ENCODE results near the gene ACAT2.

ACAT2 gene

DNA sequence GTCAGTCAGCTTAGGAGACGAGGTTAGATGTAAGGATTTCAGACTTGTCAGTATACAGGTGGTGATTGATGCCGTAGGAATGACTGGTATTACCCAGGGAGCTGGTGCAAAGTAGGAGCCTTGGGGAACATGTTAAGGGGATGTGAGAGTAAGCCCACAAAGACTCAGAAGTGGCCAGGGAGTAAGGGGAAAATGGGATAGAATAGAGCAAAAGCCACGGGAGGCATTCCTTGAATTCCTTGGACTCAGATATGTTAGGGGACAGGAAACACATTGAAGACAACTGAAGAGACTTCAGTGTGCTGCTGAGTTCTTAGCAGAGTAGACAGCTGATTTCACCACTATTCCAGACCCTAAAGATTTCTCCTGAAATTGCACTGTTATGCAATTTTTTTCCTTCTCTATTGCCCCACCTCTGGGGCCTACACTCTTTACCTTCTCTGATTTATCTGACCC lies 1.2 kb upstream of the ACAT2 start:
- Histone ChIP-seq H3K4me3 (ENCODE audit: low read length) (peak overlapping the region; percentile 6), H3K27ac (ENCODE audit: low read depth, low read length) (no peak overlapping the region), H3K27me3 (ENCODE audit: control insufficient read depth, insufficient read depth, low read length) (no peaks in the 10 kb centered on the region), H3K4me1 (ENCODE audit: control insufficient read depth, insufficient read depth, low read length) (peaks cover 3% of the 10 kb centered on the region), H3K9ac (ENCODE audit: low read length) (no peak overlapping the region), H3K36me3 (ENCODE audit: control insufficient read depth, insufficient read depth, low read length) (peaks cover 9% of the 10 kb centered on the region)

DNA sequence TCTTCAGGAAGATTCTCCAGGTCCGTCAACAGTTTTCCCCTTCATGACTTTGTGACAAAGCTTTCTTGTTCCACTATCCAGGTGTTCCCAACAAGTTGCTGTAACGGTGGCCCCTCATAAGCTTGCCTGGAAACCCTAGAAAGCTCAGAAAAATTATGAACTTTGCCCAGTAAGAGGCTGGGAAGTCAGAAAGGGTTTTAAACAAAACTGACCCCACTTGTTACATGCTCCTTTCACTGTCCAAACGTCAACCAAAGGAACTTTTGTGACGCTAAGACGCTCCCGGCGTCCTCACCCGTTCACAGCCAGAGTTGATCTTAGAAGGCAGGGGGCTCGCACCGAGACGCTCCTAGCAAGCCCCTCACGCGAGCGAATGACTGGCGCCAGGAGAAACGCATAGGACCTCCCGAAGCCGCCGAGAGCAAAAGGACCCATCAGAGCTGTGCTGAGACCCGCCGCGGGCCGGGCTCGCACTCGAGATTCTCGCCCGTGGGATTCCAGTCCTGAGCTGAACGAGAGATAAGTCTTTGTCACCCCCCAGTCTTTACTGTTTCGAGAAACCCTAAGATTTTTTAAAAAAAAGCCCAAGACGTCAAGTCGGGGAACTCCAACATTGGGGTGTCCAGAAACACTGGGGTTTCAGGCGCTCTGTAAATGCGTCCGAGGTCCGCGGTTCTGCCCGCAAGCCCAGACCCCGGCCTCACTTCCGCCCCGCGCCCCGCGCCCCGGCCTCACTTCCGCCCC lies 544 bp upstream of the ACAT2 start:
- Histone ChIP-seq H3K4me1 (ENCODE audit: control insufficient read depth, insufficient read depth, low read length) (peaks cover 3% of the 10 kb centered on the region), H3K4me3 (ENCODE audit: low read length) (peak overlapping the region; percentile 86), H3K36me3 (ENCODE audit: control insufficient read depth, insufficient read depth, low read length) (peaks cover 9% of the 10 kb centered on the region), H3K9ac (ENCODE audit: low read length) (peak overlapping the region; percentile 71), H3K27ac (ENCODE audit: low read depth, low read length) (peak overlapping the region; percentile 99), H3K27me3 (ENCODE audit: control insufficient read depth, insufficient read depth, low read length) (no peaks in the 10 kb centered on the region)

DNA sequence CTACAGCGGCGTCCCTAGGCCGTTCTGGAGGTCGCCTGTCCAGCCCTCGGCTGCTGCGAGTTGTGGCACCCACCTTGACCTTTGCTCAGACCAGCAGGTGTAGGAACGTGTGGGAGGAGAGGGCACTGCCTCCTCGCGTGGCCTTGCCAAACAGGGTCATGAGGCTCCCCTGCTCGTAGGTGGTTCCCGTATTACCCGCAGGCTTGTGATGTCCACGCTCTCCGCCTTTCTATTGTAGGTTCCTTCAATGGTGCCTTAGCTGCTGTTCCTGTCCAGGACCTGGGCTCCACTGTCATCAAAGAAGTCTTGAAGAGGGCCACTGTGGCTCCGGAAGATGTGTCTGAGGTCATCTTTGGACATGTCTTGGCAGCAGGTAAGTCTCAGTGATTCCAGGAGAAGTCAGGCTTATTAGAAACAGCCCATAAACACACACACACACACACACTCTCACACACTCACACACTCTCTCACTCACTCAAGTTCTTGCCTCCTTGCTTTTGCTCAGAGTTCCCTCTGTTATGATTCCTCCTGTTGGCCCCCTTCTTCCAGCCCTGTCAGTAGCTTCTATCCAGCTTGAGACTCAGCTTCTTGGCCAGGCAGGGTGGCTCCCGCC lies 942 bp downstream of the ACAT2 start:
- Histone ChIP-seq H3K4me3 (ENCODE audit: low read length) (peak overlapping the region; percentile 98), H3K4me1 (ENCODE audit: control insufficient read depth, insufficient read depth, low read length) (peaks cover 3% of the 10 kb centered on the region), H3K36me3 (ENCODE audit: control insufficient read depth, insufficient read depth, low read length) (peaks cover 8% of the 10 kb centered on the region), H3K27me3 (ENCODE audit: control insufficient read depth, insufficient read depth, low read length) (no peaks in the 10 kb centered on the region), H3K27ac (ENCODE audit: low read depth, low read length) (peak overlapping the region; percentile 99), H3K9ac (ENCODE audit: low read length) (peak overlapping the region; percentile 20)

DNA sequence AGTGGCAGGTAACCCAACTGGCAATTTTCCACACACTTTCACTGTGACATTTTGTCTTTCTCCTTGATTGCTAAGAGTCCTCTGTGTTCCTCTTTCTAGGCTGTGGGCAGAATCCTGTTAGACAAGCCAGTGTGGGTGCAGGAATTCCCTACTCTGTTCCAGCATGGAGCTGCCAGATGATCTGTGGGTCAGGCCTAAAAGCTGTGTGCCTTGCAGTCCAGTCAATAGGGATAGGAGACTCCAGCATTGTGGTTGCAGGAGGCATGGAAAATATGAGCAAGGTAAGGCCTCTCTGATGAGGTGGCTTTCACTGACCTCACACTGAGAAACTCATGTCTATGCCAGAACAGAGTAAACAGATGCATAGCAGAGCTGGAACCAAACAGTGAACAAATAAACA lies 5.1 kb downstream of the ACAT2 start:
- H3K4me1 ChIP-seq (ENCODE audit: control insufficient read depth, insufficient read depth, low read length), result no peaks in the 10 kb centered on the region
- no peaks in the 10 kb centered on the region for H3K27me3 ChIP-seq (ENCODE audit: control insufficient read depth, insufficient read depth, low read length)
- peaks cover 10% of the 10 kb centered on the region for H3K36me3 ChIP-seq (ENCODE audit: control insufficient read depth, insufficient read depth, low read length)
- H3K9ac ChIP-seq (ENCODE audit: low read length), result no peak overlapping the region
- H3K27ac ChIP-seq (ENCODE audit: low read depth, low read length), result no peak overlapping the region
- no peak overlapping the region for H3K4me3 ChIP-seq (ENCODE audit: low read length)

DNA sequence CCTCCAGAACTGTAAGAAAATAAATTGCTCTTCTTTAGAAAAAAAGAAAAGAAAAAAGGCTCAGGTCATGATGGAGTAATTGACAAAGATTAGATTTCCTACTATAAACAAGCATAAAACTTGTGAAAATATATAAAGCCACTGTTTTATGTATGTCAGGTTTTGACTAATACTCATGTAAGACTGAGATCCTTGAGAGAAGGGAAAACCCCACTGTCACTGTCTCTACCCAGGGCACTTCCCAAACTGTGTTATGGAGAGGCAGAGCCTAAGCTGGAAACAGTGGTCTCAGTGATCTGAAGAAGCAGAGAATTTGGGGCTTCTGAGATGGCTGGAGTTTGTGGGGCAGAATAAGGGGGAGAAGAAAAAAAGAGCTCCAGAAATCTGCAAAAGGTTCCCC lies 7.6 kb downstream of the ACAT2 start:
- H3K4me1 ChIP-seq (ENCODE audit: control insufficient read depth, insufficient read depth, low read length), result no peaks in the 10 kb centered on the region
- no peak overlapping the region for H3K27ac ChIP-seq (ENCODE audit: low read depth, low read length)
- H3K4me3 ChIP-seq (ENCODE audit: low read length), result no peak overlapping the region
- no peaks in the 10 kb centered on the region for H3K27me3 ChIP-seq (ENCODE audit: control insufficient read depth, insufficient read depth, low read length)
- peaks cover 10% of the 10 kb centered on the region for H3K36me3 ChIP-seq (ENCODE audit: control insufficient read depth, insufficient read depth, low read length)
- H3K9ac ChIP-seq (ENCODE audit: low read length), result no peak overlapping the region

DNA sequence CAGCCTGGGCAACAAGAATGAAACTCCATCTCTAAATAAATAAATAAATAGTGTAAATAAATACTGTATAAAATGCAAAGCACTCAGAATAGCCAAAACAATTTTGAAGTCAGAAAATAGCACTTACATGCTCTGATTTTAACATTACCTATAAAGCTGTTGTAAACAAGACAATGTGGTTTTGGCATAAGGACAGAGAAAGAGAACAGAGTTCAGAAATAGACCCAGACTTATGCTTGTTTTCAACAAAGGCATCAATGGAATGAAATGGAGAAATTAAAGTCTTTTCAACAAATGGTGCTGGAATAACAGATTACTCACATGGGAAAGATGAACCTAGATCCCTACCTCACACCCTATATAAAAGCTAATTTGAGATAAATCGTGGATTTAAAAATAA lies 10.4 kb downstream of the ACAT2 start:
- H3K9ac ChIP-seq (ENCODE audit: low read length), result no peak overlapping the region

DNA sequence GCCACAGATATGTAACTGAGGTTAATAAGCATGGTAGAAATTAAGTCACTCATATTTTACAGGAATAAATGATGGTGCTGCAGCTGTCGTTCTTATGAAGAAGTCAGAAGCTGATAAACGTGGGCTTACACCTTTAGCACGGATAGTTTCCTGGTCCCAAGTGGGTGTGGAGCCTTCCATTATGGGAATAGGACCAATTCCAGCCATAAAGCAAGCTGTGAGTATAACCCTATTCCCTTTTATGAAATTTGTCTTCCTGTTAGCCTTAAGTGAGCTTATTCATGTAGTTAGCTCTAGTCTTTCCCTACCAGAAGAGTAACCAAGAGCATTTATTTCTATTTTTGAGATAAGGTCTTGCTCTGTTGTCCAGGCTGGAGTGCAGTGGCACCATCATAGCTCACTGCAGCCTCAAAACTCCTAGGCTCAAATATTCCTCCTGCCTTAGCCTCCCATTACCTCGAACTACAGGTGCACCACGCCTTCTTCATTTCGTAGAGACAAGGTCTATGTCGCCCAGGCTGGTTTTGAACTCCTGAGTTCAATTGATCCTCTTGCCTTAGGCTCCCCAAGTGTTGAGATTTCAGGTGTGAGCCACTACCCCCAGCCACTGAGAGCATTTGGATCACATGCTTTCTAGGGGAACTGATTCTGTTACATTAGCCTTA lies 15.5 kb downstream of the ACAT2 start:
- no peak overlapping the region for H3K9ac ChIP-seq (ENCODE audit: low read length)
- no peaks in the 10 kb centered on the region for H3K27me3 ChIP-seq (ENCODE audit: control insufficient read depth, insufficient read depth, low read length)
- H3K36me3 ChIP-seq (ENCODE audit: control insufficient read depth, insufficient read depth, low read length), result peaks cover 14% of the 10 kb centered on the region
- H3K4me1 ChIP-seq (ENCODE audit: control insufficient read depth, insufficient read depth, low read length), result no peaks in the 10 kb centered on the region
- no peak overlapping the region for H3K4me3 ChIP-seq (ENCODE audit: low read length)
- no peak overlapping the region for H3K27ac ChIP-seq (ENCODE audit: low read depth, low read length)

More for the DNA sequence above, 10.4 kb downstream of the ACAT2 start:
- H3K36me3 ChIP-seq (ENCODE audit: control insufficient read depth, insufficient read depth, low read length), result peaks cover 10% of the 10 kb centered on the region
- no peak overlapping the region for H3K4me3 ChIP-seq (ENCODE audit: low read length)
- H3K4me1 ChIP-seq (ENCODE audit: control insufficient read depth, insufficient read depth, low read length), result no peaks in the 10 kb centered on the region
- no peak overlapping the region for H3K27ac ChIP-seq (ENCODE audit: low read depth, low read length)
- no peaks in the 10 kb centered on the region for H3K27me3 ChIP-seq (ENCODE audit: control insufficient read depth, insufficient read depth, low read length)

DNA sequence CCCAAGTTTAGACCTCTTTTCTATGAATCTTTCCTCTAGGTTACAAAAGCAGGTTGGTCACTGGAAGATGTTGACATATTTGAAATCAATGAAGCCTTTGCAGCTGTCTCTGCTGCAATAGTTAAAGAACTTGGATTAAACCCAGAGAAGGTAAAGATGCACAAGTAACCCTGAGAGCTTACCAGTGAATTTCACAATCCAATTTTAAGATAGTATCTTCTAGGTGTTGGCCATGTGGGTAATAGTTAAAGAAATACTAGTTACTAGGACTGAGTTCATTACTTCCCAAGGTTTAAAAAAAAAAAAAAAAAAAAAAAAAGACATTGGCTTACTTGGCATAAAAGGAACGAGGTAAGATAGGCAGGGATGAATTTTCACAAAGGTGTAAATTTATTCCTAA lies 16.3 kb downstream of the ACAT2 start:
- H3K9ac ChIP-seq (ENCODE audit: low read length), result no peak overlapping the region
- H3K4me3 ChIP-seq (ENCODE audit: low read length), result no peak overlapping the region
- H3K27me3 ChIP-seq (ENCODE audit: control insufficient read depth, insufficient read depth, low read length), result no peaks in the 10 kb centered on the region
- peaks cover 14% of the 10 kb centered on the region for H3K36me3 ChIP-seq (ENCODE audit: control insufficient read depth, insufficient read depth, low read length)
- H3K27ac ChIP-seq (ENCODE audit: low read depth, low read length), result no peak overlapping the region
- H3K4me1 ChIP-seq (ENCODE audit: control insufficient read depth, insufficient read depth, low read length), result no peaks in the 10 kb centered on the region

DNA sequence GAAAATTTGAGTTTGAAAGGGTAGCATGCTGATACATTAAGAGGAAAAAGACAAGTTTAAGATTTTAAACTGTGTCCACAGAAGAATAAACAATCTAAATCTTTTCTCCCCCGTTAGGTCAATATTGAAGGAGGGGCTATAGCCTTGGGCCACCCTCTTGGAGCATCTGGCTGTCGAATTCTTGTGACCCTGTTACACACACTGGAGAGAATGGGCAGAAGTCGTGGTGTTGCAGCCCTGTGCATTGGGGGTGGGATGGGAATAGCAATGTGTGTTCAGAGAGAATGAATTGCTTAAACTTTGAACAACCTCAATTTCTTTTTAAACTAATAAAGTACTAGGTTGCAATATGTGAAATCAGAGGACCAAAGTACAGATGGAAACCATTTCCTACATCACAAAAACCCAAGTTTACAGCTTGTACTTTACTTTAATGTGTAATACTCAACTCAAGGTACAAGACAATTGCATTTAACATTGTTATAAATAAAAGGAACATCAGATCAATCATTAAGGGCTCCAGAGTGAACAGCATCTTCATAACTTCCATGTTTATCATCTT lies 16.8 kb downstream of the ACAT2 start:
- Histone ChIP-seq H3K4me3 (ENCODE audit: low read length) (no peak overlapping the region), H3K9ac (ENCODE audit: low read length) (no peak overlapping the region), H3K36me3 (ENCODE audit: control insufficient read depth, insufficient read depth, low read length) (peaks cover 16% of the 10 kb centered on the region), H3K27me3 (ENCODE audit: control insufficient read depth, insufficient read depth, low read length) (no peaks in the 10 kb centered on the region), H3K4me1 (ENCODE audit: control insufficient read depth, insufficient read depth, low read length) (no peaks in the 10 kb centered on the region), H3K27ac (ENCODE audit: low read depth, low read length) (no peak overlapping the region)

DNA sequence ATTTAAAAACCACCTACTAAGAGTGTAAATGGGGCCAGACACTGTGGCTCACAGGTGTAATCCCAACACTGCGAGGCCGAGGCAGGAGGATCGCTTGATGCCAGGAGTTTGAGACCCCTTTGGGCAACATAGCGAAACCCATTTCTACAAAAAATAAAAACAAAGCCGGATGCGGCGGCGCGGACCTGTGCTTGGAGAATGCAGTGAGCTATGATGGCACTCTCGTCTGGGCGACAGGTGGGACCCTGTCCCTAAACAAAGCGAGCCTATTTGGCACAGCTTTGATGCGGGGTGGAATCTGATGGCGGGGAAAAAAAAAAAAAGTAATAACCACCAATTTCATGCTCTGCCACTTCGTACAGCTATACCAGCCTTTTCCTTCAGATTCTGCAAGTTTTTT lies 26.4 kb downstream of the ACAT2 start:
- H3K4me3 ChIP-seq (ENCODE audit: low read length), result peak overlapping the region; percentile 99
- H3K27me3 ChIP-seq (ENCODE audit: control insufficient read depth, insufficient read depth, low read length), result no peaks in the 10 kb centered on the region
- peak overlapping the region; percentile 94 for H3K27ac ChIP-seq (ENCODE audit: low read depth, low read length)
- peaks cover 24% of the 10 kb centered on the region for H3K4me1 ChIP-seq (ENCODE audit: control insufficient read depth, insufficient read depth, low read length)
- peaks cover 16% of the 10 kb centered on the region for H3K36me3 ChIP-seq (ENCODE audit: control insufficient read depth, insufficient read depth, low read length)
- peak overlapping the region; percentile 95 for H3K9ac ChIP-seq (ENCODE audit: low read length)

DNA sequence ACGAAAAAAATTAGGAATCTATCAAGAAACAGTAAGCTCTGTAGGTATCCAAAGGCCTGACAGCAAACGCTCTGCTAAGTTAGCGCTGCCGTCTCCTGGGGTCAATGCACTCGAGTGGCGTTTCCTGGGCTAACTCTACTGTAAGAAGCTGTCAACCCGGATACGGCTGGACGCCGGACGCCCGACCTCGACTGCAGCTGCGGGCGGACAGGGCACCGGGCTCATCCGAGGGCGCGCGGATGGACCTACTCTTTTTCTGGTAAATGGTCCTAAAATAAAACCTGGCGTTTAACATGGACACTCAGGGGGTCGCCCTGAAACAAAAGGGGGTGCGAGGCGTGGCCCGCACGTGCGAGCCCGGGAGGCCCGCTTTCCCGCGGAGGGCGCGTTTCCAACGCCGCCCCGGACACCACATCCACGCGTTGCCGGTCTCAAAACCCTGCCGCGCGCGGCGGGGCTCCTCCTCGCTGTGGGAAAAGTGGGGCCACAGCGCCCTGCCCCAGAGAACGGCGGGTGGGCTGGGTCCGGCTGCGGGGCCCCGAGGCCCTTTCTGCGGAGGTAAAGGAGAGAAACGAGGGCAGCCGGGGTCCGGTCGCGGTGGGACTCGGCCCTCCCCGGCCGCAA lies 27.0 kb downstream of the ACAT2 start:
- Histone ChIP-seq H3K27me3 (ENCODE audit: control insufficient read depth, insufficient read depth, low read length) (no peaks in the 10 kb centered on the region), H3K4me3 (ENCODE audit: low read length) (peak overlapping the region; percentile 99), H3K27ac (ENCODE audit: low read depth, low read length) (peak overlapping the region; percentile 94), H3K36me3 (ENCODE audit: control insufficient read depth, insufficient read depth, low read length) (peaks cover 13% of the 10 kb centered on the region), H3K9ac (ENCODE audit: low read length) (peak overlapping the region; percentile 95), H3K4me1 (ENCODE audit: control insufficient read depth, insufficient read depth, low read length) (peaks cover 24% of the 10 kb centered on the region)
